H1 (cell line): ENCODE measurements around the gene GPNMB. TPM values are rescaled to one million over a fixed set of nuclear protein-coding genes. Genes with fewer than 3 reads are reported as not detected.

ENCODE experiments used
- CTCF ChIA-PET: fragments of 300-600 bp; sonication (Branson Sonifier 250); formaldehyde crosslinking; loops from one replicate; lab custom pipeline; 2021; ENCODE audit not compliant: partially characterized antibody; lab: Charles Lee
- POLR2A ChIA-PET: fragments of 300-600 bp; sonication (Branson Sonifier 250); formaldehyde crosslinking; loops from one replicate; lab custom pipeline; 2021; ENCODE audit warnings: inconsistent platforms; ENCODE audit not compliant: partially characterized antibody; lab: Charles Lee
- DNase-seq, 2 experiments: peaks; one replicate each; pipeline versions ENCODE4 v3.0.0 to v3.0.0-alpha.2; 2010 to 2022; ENCODE audit warnings: low spot score in 2 of 2, low read depth in 1 of 2, mixed read lengths in 1 of 2
- FAIRE-seq: peaks from 2 replicates; lab custom pipeline; 2011; peaks lifted over from hg19 to GRCh38; lab: Jason Lieb, UNC
- H2AFZ ChIP-seq: 2 replicates; pipeline ENCODE4 v1.8.1; 2012; ENCODE audit warnings: low read length, inconsistent platforms
- H2AK5ac ChIP-seq: 2 replicates; pipeline ENCODE4 v1.6.1; 2013; ENCODE audit warnings: low read depth, low read length
- H2BK120ac ChIP-seq: replicated peaks from 2 replicates; pipeline ENCODE3; 2013; ENCODE audit warnings: low read depth, low read length, inconsistent platforms
- H2BK12ac ChIP-seq: 2 replicates; pipeline ENCODE4 v1.6.1; 2013; ENCODE audit warnings: low read depth, low read length
- H2BK15ac ChIP-seq: 2 replicates; pipeline ENCODE4 v1.6.1; 2013; ENCODE audit warnings: low read length
- H2BK20ac ChIP-seq: 2 replicates; pipeline ENCODE4 v1.6.1; 2013; ENCODE audit warnings: low read length
- H2BK5ac ChIP-seq: 2 replicates; pipeline ENCODE4 v1.6.1; 2013; ENCODE audit warnings: low read depth, low read length
- H3K14ac ChIP-seq: 2 replicates; pipeline ENCODE4 v1.6.1; 2013; ENCODE audit warnings: inconsistent platforms; ENCODE audit not compliant: insufficient read length
- H3K18ac ChIP-seq: 2 replicates; pipeline ENCODE4 v1.6.1; 2013; ENCODE audit warnings: low read length; ENCODE audit errors: extremely low read depth
- H3K23ac ChIP-seq: 2 replicates; pipeline ENCODE4 v1.6.1; 2013; ENCODE audit warnings: inconsistent platforms; ENCODE audit not compliant: insufficient read length
- H3K23me2 ChIP-seq: 2 replicates; pipeline ENCODE4 v1.6.1; 2013; ENCODE audit warnings: low read depth, low read length
- H3K27ac ChIP-seq: 2 replicates; pipeline ENCODE4 v1.6.1; 2011; ENCODE audit warnings: low read depth, low read length, inconsistent platforms
- H3K27me3 ChIP-seq, 4 experiments: replicated peaks in 1 of 4; 1 replicate in 1 of 4; 2 replicates in 3 of 4; pipeline versions ENCODE4 v1.6.1 to v1.8.1; 2011 to 2013; ENCODE audit warnings: low read length in 3 of 4, mild to moderate bottlenecking in 3 of 4, inconsistent platforms in 2 of 4, mixed read lengths in 2 of 4, moderate library complexity in 1 of 4; ENCODE audit not compliant: control insufficient read depth in 3 of 4, insufficient read depth in 3 of 4; ENCODE audit errors: extremely low read depth in 1 of 4
- H3K36me3 ChIP-seq, 4 experiments: 2 replicates each; pipeline versions ENCODE4 v1.6.1 to v1.8.1; 2011 to 2013; ENCODE audit warnings: mild to moderate bottlenecking in 4 of 4, low read length in 3 of 4, moderate library complexity in 2 of 4, control low read depth in 1 of 4, inconsistent platforms in 1 of 4; ENCODE audit not compliant: insufficient read depth in 4 of 4, control insufficient read depth in 2 of 4
- H3K4ac ChIP-seq: replicated peaks from 2 replicates; pipeline ENCODE3; 2013; ENCODE audit warnings: low read length, low read depth, mixed read lengths, inconsistent platforms; ENCODE audit not compliant: insufficient read length
- H3K4me1 ChIP-seq, 4 experiments: replicated peaks in 1 of 4; 1 replicate in 1 of 4; 2 replicates in 3 of 4; pipeline versions ENCODE4 v1.6.1 to v1.8.1; 2011 to 2013; ENCODE audit warnings: low read length in 3 of 4, inconsistent platforms in 2 of 4, mixed read lengths in 1 of 4; ENCODE audit not compliant: insufficient read depth in 4 of 4, control insufficient read depth in 3 of 4
- H3K4me2 ChIP-seq, 2 experiments: 2 replicates each; pipeline versions ENCODE4 v1.6.1 to v1.8.1; 2011 to 2013; ENCODE audit warnings: low read depth in 2 of 2, low read length in 2 of 2, control low read depth in 1 of 2, inconsistent platforms in 1 of 2, mild to moderate bottlenecking in 1 of 2; ENCODE audit not compliant: insufficient read depth in 1 of 2
- H3K4me3 ChIP-seq, 4 experiments: fragments of 200-600, 300-600 bp in 1 of 4; sonication (generic), shearing (Covaris generic), sonication (Bioruptor Twin) in 1 of 4; 2 replicates each; pipeline versions ENCODE4 v1.5.1 to v1.8.1; 2011 to 2016; ENCODE audit warnings: low read length in 4 of 4, low read depth in 3 of 4, control low read depth in 2 of 4, inconsistent platforms in 2 of 4, mild to moderate bottlenecking in 2 of 4, mixed read lengths in 1 of 4, moderate library complexity in 1 of 4; ENCODE audit not compliant: insufficient read depth in 2 of 4; ENCODE audit errors: extremely low read depth in 1 of 4
- H3K56ac ChIP-seq: replicated peaks from 2 replicates; pipeline ENCODE3; 2013; ENCODE audit warnings: low read depth, mild to moderate bottlenecking, mixed read lengths, low read length, inconsistent platforms; ENCODE audit not compliant: insufficient read length
- H3K79me1 ChIP-seq: 2 replicates; pipeline ENCODE4 v1.6.1; 2013; ENCODE audit warnings: low read depth, low read length, control low read depth
- H3K79me2 ChIP-seq, 2 experiments: 2 replicates each; pipeline versions ENCODE4 v1.6.1 to v1.8.1; 2012 to 2013; ENCODE audit warnings: low read length in 2 of 2, mild to moderate bottlenecking in 2 of 2, inconsistent platforms in 1 of 2; ENCODE audit not compliant: insufficient read depth in 2 of 2, control insufficient read depth in 1 of 2
- H3K9ac ChIP-seq, 4 experiments: replicated peaks in 1 of 4; 1 replicate in 1 of 4; 2 replicates in 3 of 4; pipeline versions ENCODE4 v1.6.1 to v1.8.1; 2011 to 2013; ENCODE audit warnings: low read depth in 3 of 4, low read length in 3 of 4, control low read depth in 2 of 4, mild to moderate bottlenecking in 2 of 4, moderate library complexity in 2 of 4, inconsistent platforms in 1 of 4; ENCODE audit errors: extremely low read depth in 1 of 4
- H3K9me3 ChIP-seq, 2 experiments: 2 replicates each; pipeline versions ENCODE4 v1.6.1 to v1.8.1; 2012 to 2013; ENCODE audit warnings: mild to moderate bottlenecking in 2 of 2, moderate library complexity in 2 of 2, control low read depth in 1 of 2, inconsistent platforms in 1 of 2, low read depth in 1 of 2, low read length in 1 of 2, mixed read lengths in 1 of 2; ENCODE audit not compliant: insufficient read depth in 2 of 2
- H4K20me1 ChIP-seq, 2 experiments: replicated peaks in 1 of 2; 2 replicates each; pipeline versions ENCODE3 to v1.8.1; 2011 to 2013; ENCODE audit warnings: inconsistent platforms in 2 of 2, low read length in 2 of 2, mild to moderate bottlenecking in 1 of 2; ENCODE audit not compliant: insufficient read depth in 2 of 2, control insufficient read depth in 1 of 2
- H4K5ac ChIP-seq: 2 replicates; pipeline ENCODE4 v1.6.1; 2013; ENCODE audit warnings: low read length, low read depth, mixed read lengths, inconsistent platforms; ENCODE audit not compliant: insufficient read length
- H4K8ac ChIP-seq: 2 replicates; pipeline ENCODE4 v1.8.0; 2013; ENCODE audit warnings: mild to moderate bottlenecking, moderate library complexity, low read length, inconsistent platforms; ENCODE audit not compliant: insufficient read depth; ENCODE audit errors: extremely low read depth
- H4K91ac ChIP-seq: replicated peaks from 2 replicates; pipeline ENCODE3; 2013; ENCODE audit warnings: low read length, mixed read lengths, inconsistent platforms; ENCODE audit not compliant: insufficient read length
- CTCF ChIP-seq, 3 experiments: IDR thresholded peaks; 1 replicate in 2 of 3; 2 replicates in 1 of 3; pipeline versions ENCODE4 v1.5.1 to v1.6.1; 2011; ENCODE audit warnings: low read length in 3 of 3, mild to moderate bottlenecking in 3 of 3, inconsistent platforms in 2 of 3, low read depth in 1 of 3, moderate library complexity in 1 of 3; ENCODE audit not compliant: insufficient read depth in 1 of 3; ENCODE audit errors: control extremely low read depth in 1 of 3
- TAF7 ChIP-seq: optimal IDR thresholded peaks from 2 replicates; pipeline ENCODE3; 2011; ENCODE audit warnings: low read depth, mild to moderate bottlenecking, inconsistent platforms, low read length, moderate library complexity, borderline replicate concordance
- WGBS, 2 experiments: shearing (Covaris generic) in 1 of 2; methylation state at CpG; one replicate each; pipeline versions ENCODE4 v1.1.6 to v1.1.7; 2013 to 2015; ENCODE audit warnings: low lambda C conversion rate in 2 of 2, mixed read lengths in 2 of 2, inconsistent platforms in 1 of 2, low coverage in 1 of 2, missing lambda C conversion rate in 1 of 2; ENCODE audit not compliant: insufficient replicate concordance in 2 of 2, insufficient coverage in 1 of 2, insufficient read length in 1 of 2; ENCODE audit errors: extremely low coverage in 1 of 2, missing lambda C conversion rate in 1 of 2; 5-methylcytosine and 5-hydroxymethylcytosine counted together
- polyA plus RNA-seq, 7 experiments: library from polyadenylated mRNA; depleted of rRNA in 3 of 7; stranded (reverse) in 5 of 7; unstranded in 2 of 7; fragments of >200 nt in 5 of 7; fragments of 200-250 nt in 2 of 7; gene quantifications; 1 replicate in 5 of 7; 2 replicates in 1 of 7; 4 replicates in 1 of 7; pipeline versions ENCODE4 v1.2.1 to v1.2.3, GENCODE V29; 2011 to 2013; ENCODE audit warnings: missing spikeins in 2 of 7, mixed read lengths in 2 of 7
- total RNA-seq: library from RNA; stranded (reverse); fragmentation: NEBNext Ultra II Directional; extraction: Animal tissue kit (Norgen Biotek cat#: 25700); gene quantifications from 2 replicates; pipeline ENCODE4 v1.2.1, GENCODE V29; 2021

GPNMB gene
- total and polyA plus RNA-seq, 2 of the 8 experiments (the other 6 are each of a cell fraction or from before 2014, with no cell fraction given): 1.1 to 1.4 TPM

GRCh38 chr7:23293500-23294073, 47.0 kb downstream of the GPNMB start:
- no peak overlapping the region for H2BK20ac ChIP-seq
- H3K36me3 ChIP-seq: no peaks in the 10 kb centered on the region
- POLR2A ChIA-PET: interaction anchor here (0.9 kb wide), 1 partner anchor 10 kb away, joined by 3 read pairs; no protein-coding TSS in a partner anchor
- no peak overlapping the region for H3K4me2 ChIP-seq
- peaks cover 0 to 2% (median 0%) of the 10 kb centered on the region in 4 experiments; a peak in 1 of 7 replicates for H3K4me1 ChIP-seq
- no peaks in the 10 kb centered on the region; a peak in 1 of 7 replicates for H3K27me3 ChIP-seq
- no peaks in the 10 kb centered on the region for H3K79me2 ChIP-seq
- H4K5ac ChIP-seq: no peak overlapping the region
- H2BK15ac ChIP-seq: no peak overlapping the region
- no peak overlapping the region for H3K4ac ChIP-seq
- DNase-seq (no peak), FAIRE-seq (no peak)
- H3K4me3 ChIP-seq: no peak overlapping the region
- no peaks in the 10 kb centered on the region for H4K20me1 ChIP-seq
- H3K23ac ChIP-seq: no peak overlapping the region
- H3K18ac ChIP-seq: no peak overlapping the region
- TF ChIP-seq CTCF (IDR thresholded peaks at IDR 0.05; ENCODE audit: control extremely low read depth in 1 of 3, insufficient read depth in 1 of 3, low read depth in 1 of 3, low read length in 3 of 3) (no peak), TAF7 (no peak)
- no peaks in the 10 kb centered on the region for H3K23me2 ChIP-seq
- H3K56ac ChIP-seq: no peak overlapping the region
- no peak overlapping the region for H4K8ac ChIP-seq
- no peak overlapping the region for H2AFZ ChIP-seq
- no peak overlapping the region for H2AK5ac ChIP-seq
- H3K79me1 ChIP-seq: no peaks in the 10 kb centered on the region
- H3K14ac ChIP-seq: no peak overlapping the region
- no peak overlapping the region for H3K9ac ChIP-seq
- no peak overlapping the region for H4K91ac ChIP-seq
- CTCF ChIA-PET: interaction anchor here (0.6 to 3.8 kb wide), 8 partner anchors 17 to 253 kb away, joined by 3 to 27 read pairs (median 8); no protein-coding TSS in a partner anchor
- H2BK12ac ChIP-seq: no peak overlapping the region
- no peaks in the 10 kb centered on the region for H3K9me3 ChIP-seq
- H2BK5ac ChIP-seq: no peak overlapping the region
- no peak overlapping the region for H3K27ac ChIP-seq
- H2BK120ac ChIP-seq: no peak overlapping the region
- WGBS, 2 experiments: 89% methylated on average over 12 of the region's 12 CpGs; no CpG with 5 or more reads in 1 of the 2 experiments
